GM23338 (cell line): ENCODE measurements around the gene NLRC5. TPM values are rescaled to one million over a fixed set of nuclear protein-coding genes. Genes with fewer than 3 reads are reported as not detected.

Source experiments
- ATAC-seq: fragments of 200-7000 bp; cut with Tn5 transposase; 3 replicates; pipeline ENCODE4 v1.9.1; 2020
- DNase-seq: peaks from one replicate; pipeline ENCODE4 v3.0.0-alpha.2; 2015; ENCODE audit warnings: low spot score
- H2AFZ ChIP-seq: fragments of 200-600 bp; sonication (generic); 2 replicates; pipeline ENCODE4 v1.8.0; 2016; ENCODE audit warnings: antibody characterized with exemption, mild to moderate bottlenecking, moderate library complexity
- H3F3A ChIP-seq: fragments of 200-600 bp; sonication (generic); replicated peaks from 2 replicates; pipeline ENCODE4 v1.8.0; 2017; ENCODE audit warnings: antibody characterized with exemption, mixed run types, low read depth
- H3K27ac ChIP-seq: fragments of 200-600 bp; sonication (generic); 2 replicates; pipeline ENCODE4 v1.6.1; 2016; ENCODE audit warnings: low read depth
- H3K27me3 ChIP-seq: fragments of 200-600 bp; sonication (generic); 2 replicates; pipeline ENCODE4 v1.8.0; 2016; ENCODE audit warnings: mild to moderate bottlenecking, mixed run types, moderate library complexity; ENCODE audit not compliant: insufficient read depth
- H3K36me3 ChIP-seq: fragments of 200-600 bp; sonication (generic); 2 replicates; pipeline ENCODE4 v1.8.0; 2016; ENCODE audit warnings: mild to moderate bottlenecking; ENCODE audit not compliant: insufficient read depth
- H3K4me1 ChIP-seq: fragments of 200-600 bp; sonication (generic); 2 replicates; pipeline ENCODE4 v1.8.0; 2016; ENCODE audit warnings: mild to moderate bottlenecking, moderate library complexity; ENCODE audit not compliant: insufficient read depth
- H3K4me2 ChIP-seq: fragments of 200-600 bp; sonication (generic); 2 replicates; pipeline ENCODE4 v1.7.1; 2017; ENCODE audit warnings: mixed run types
- H3K4me3 ChIP-seq: fragments of 200-600 bp; sonication (generic); 2 replicates; pipeline ENCODE4 v1.6.1; 2016; ENCODE audit warnings: mixed run types
- H3K79me2 ChIP-seq: fragments of 200-600 bp; sonication (generic); replicated peaks from 2 replicates; pipeline ENCODE4 v1.8.0; 2017; ENCODE audit warnings: mild to moderate bottlenecking; ENCODE audit not compliant: insufficient read depth
- H3K9me2 ChIP-seq: fragments of 200-600 bp; sonication (generic); 2 replicates; pipeline ENCODE4 v1.8.0; 2017; ENCODE audit not compliant: insufficient read depth
- H4K20me1 ChIP-seq: fragments of 200-600 bp; sonication (generic); replicated peaks from 2 replicates; pipeline ENCODE4 v1.8.0; 2017; ENCODE audit warnings: mild to moderate bottlenecking; ENCODE audit not compliant: insufficient read depth
- H3K27ac Mint-ChIP-seq: 2 replicates; pipeline ENCODE4 v1.8.0; 2020; ENCODE audit warnings: inconsistent platforms, mild to moderate bottlenecking, moderate library complexity, mixed read lengths
- H3K27me3 Mint-ChIP-seq: 3 replicates; pipeline ENCODE4 v1.8.0; 2022; ENCODE audit warnings: low read depth, mild to moderate bottlenecking, moderate library complexity, mixed read lengths, inconsistent platforms; ENCODE audit not compliant: insufficient read depth, poor library complexity
- H3K36me3 Mint-ChIP-seq: 3 replicates; pipeline ENCODE4 v1.8.0; 2021; ENCODE audit warnings: low read depth, mild to moderate bottlenecking, inconsistent platforms, moderate library complexity, mixed read lengths
- H3K4me1 Mint-ChIP-seq: 3 replicates; pipeline ENCODE4 v1.8.0; 2020; ENCODE audit warnings: mild to moderate bottlenecking, inconsistent platforms, mixed read lengths
- H3K4me3 Mint-ChIP-seq: 3 replicates; pipeline ENCODE4 v1.8.0; 2021; ENCODE audit warnings: moderate library complexity, mild to moderate bottlenecking, inconsistent platforms, mixed read lengths
- H3K9me3 Mint-ChIP-seq: 3 replicates; pipeline ENCODE4 v1.8.0; 2020; ENCODE audit warnings: moderate library complexity, mild to moderate bottlenecking, inconsistent platforms, mixed read lengths
- CTCF ChIP-seq, 2 experiments: fragments of 200-600 bp in 1 of 2; sonication (generic) in 1 of 2; conservative IDR thresholded peaks; 2 replicates each; pipeline versions ENCODE4 v1.5.1 to v1.6.1; 2016 to 2017; ENCODE audit warnings: antibody characterized with exemption in 2 of 2, low read depth in 2 of 2, mild to moderate bottlenecking in 2 of 2, moderate library complexity in 1 of 2
- REST ChIP-seq: IDR thresholded peaks from one replicate; pipeline ENCODE4 v1.6.1; 2018; ENCODE audit warnings: antibody characterized with exemption; ENCODE audit not compliant: unreplicated experiment
- ZNF462 ChIP-seq: fragments of 250-450 bp; sonication (Bioruptor Pico); IDR thresholded peaks from 2 replicates; pipeline ENCODE4 v1.5.0; 2020; ENCODE audit warnings: mild to moderate bottlenecking, moderate library complexity
- polyA plus RNA-seq: library from polyadenylated mRNA; unstranded; fragments of >200 nt; fragmentation: Nextera tagmentation; extraction: Ambion mirVana; gene quantifications from 2 replicates; pipeline ENCODE4 v1.2.1, GENCODE V29; 2016
- total RNA-seq: library from RNA; depleted of rRNA; stranded (reverse); fragments of >200 nt; shearing (Covaris generic); gene quantifications from 2 replicates; pipeline ENCODE4 v1.2.3, GENCODE V29; 2014

The NLRC5 gene
- total and polyA plus RNA-seq, 2 experiments from 2014 or later = 2.3 to 3.9 TPM

GRCh38 chr16:57044931-57045693 is 55.8 kb downstream of the NLRC5 start (continued):
- no peak for TF ChIP-seq REST

GRCh38 chr16:57045694-57046381 is 56.5 kb downstream of the NLRC5 start:
- Mint-ChIP-seq H3K4me3 (peak overlapping the region; percentile 7; the same call in 1 of the 3 replicates), H3K27me3 (peaks cover 15% of the 10 kb centered on the region)

More at GRCh38 chr16:57045694-57046381, 56.5 kb downstream of the NLRC5 start:
- H3K27ac ChIP-seq = no peak overlapping the region
- Mint-ChIP-seq H3K36me3 (peaks cover 7% of the 10 kb centered on the region; the same call in 2 of the 3 replicates), H3K4me1 (peaks cover 18% of the 10 kb centered on the region), H3K27ac (no peak overlapping the region), H3K9me3 (peaks cover 7% of the 10 kb centered on the region; the same call in 1 of the 3 replicates)
- H3K79me2 ChIP-seq = no peaks in the 10 kb centered on the region
- H3F3A ChIP-seq = no peaks in the 10 kb centered on the region
- no peaks in the 10 kb centered on the region for H3K4me1 ChIP-seq
- no peaks in the 10 kb centered on the region for H3K9me2 ChIP-seq
- no peaks in the 10 kb centered on the region for H4K20me1 ChIP-seq
- H3K4me3 ChIP-seq = 0 out of 2 replicates have a peak overlapping the region, but pooled peaks have one; percentile 28
- DNase-seq (peak; percentile 84), ATAC-seq (peak; percentile 96)
- H2AFZ ChIP-seq = peak overlapping the region; percentile 81
- no peak overlapping the region for H3K4me2 ChIP-seq
- no peaks in the 10 kb centered on the region for H3K27me3 ChIP-seq
- TF ChIP-seq ZNF462 (CRISPR knock-in tag) (no peak), CTCF (conservative IDR thresholded peaks at IDR 0.05; ENCODE audit: low read depth in 2 of 2) (peak; percentile 59 to 88)
- H3K36me3 ChIP-seq = no peaks in the 10 kb centered on the region
